ENCODE measurements around the gene PTGR2. TPM values are rescaled to one million over a fixed set of nuclear protein-coding genes. Genes with fewer than 3 reads are reported as not detected.
A peak's percentile ranks its signal among the peaks of the same experiment; 100 is the strongest.

The PTGR2 gene
- total and polyA plus RNA-seq, 2 donors (not counting 1 experiment from before 2014, with no cell fraction given) = 5.6 to 7.9 TPM

DNA sequence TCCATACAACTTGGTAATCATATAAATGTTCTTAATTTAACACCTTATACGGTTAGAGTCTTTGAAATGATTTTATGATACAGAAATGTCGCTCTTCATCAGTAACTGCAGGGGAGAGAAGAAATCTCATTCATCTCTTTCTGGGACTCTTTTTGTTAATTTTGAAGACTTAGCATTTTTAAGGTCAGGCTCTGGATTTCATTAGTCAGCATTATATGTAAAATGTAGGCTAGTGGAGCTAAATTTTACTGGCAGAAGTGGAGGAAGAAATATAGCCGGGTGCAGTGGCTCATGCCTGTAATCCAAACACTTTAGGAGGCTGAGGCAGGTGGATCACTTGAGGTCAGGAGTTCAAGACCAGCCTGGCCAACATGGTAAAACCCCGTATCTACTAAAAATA lies 4.7 kb upstream of the PTGR2 start:
- no peak overlapping the region for H3K9ac ChIP-seq (ENCODE audit: insufficient read depth, low read length)
- no peaks in the 10 kb centered on the region for H3K9me3 ChIP-seq (ENCODE audit: control insufficient read depth, insufficient read depth, low read depth, low read length)
- H3K4me2 ChIP-seq (ENCODE audit: extremely low read depth, insufficient read depth, low read length) = no peak overlapping the region
- no peaks in the 10 kb centered on the region for H3K36me3 ChIP-seq (ENCODE audit: control insufficient read depth, insufficient read depth, low read length)
- no peaks in the 10 kb centered on the region for H3K79me2 ChIP-seq (ENCODE audit: control insufficient read depth, insufficient read depth, low read length)
- no peak overlapping the region for H3K27ac ChIP-seq (ENCODE audit: insufficient read depth, low read length)
- peaks cover 6% of the 10 kb centered on the region for H3K4me1 ChIP-seq (ENCODE audit: control insufficient read depth, extremely low read depth, insufficient read depth, low read length)
- no peak overlapping the region for H2AFZ ChIP-seq (ENCODE audit: low read length)
- TF ChIP-seq EZH2 (IDR thresholded peaks at IDR 0.05; ENCODE audit: low read length, missing control alignments) = no peak
- TF ChIP-seq, protein P1, sequence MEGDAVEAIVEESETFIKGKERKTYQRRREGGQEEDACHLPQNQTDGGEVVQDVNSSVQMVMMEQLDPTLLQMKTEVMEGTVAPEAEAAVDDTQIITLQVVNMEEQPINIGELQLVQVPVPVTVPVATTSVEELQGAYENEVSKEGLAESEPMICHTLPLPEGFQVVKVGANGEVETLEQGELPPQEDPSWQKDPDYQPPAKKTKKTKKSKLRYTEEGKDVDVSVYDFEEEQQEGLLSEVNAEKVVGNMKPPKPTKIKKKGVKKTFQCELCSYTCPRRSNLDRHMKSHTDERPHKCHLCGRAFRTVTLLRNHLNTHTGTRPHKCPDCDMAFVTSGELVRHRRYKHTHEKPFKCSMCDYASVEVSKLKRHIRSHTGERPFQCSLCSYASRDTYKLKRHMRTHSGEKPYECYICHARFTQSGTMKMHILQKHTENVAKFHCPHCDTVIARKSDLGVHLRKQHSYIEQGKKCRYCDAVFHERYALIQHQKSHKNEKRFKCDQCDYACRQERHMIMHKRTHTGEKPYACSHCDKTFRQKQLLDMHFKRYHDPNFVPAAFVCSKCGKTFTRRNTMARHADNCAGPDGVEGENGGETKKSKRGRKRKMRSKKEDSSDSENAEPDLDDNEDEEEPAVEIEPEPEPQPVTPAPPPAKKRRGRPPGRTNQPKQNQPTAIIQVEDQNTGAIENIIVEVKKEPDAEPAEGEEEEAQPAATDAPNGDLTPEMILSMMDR (conservative IDR thresholded peaks at IDR 0.05 in 1 of 2, IDR thresholded peaks at IDR 0.05 in 1 of 2; ENCODE audit: low read depth in 1 of 2, low read length in 2 of 2) = no peak
- H3K4me3 ChIP-seq (replicated peaks in 1 of 4; ENCODE audit: control extremely low read depth in 1 of 4, insufficient read depth in 1 of 4, low read depth in 3 of 4, low read length in 4 of 4) = no peak overlapping the region
- DNase-seq (ENCODE audit: low read depth in 2 of 2) = no peak
- no peaks in the 10 kb centered on the region for H3K27me3 ChIP-seq (ENCODE audit: control insufficient read depth, insufficient read depth, low read length)
- H4K20me1 ChIP-seq (ENCODE audit: control insufficient read depth, extremely low read depth, insufficient read depth, low read length) = no peaks in the 10 kb centered on the region

DNA sequence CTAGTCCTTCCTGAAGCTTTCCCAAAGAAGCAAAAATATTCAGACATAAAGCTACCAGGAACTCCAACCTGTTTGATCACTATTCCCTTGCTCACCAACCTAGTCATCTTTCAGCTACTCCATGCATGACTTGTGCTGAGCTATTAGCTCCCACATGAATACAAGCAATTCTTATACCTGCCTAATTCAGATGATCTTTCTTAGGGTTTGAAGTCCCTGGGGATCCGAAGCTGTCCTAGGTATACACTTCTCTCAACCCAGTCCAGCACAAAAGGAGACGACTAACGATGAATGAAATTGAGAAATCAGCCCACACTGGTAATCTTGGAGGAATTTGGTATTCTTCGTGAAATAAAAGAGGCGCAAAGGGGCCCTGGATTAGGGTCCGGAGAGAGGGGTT lies 631 bp upstream of the PTGR2 start:
- Histone ChIP-seq H3K27me3 (ENCODE audit: control insufficient read depth, insufficient read depth, low read length) (no peaks in the 10 kb centered on the region), H3K27ac (ENCODE audit: insufficient read depth, low read length) (peak overlapping the region; percentile 91), H4K20me1 (ENCODE audit: control insufficient read depth, extremely low read depth, insufficient read depth, low read length) (no peaks in the 10 kb centered on the region), H3K9me3 (ENCODE audit: control insufficient read depth, insufficient read depth, low read depth, low read length) (no peaks in the 10 kb centered on the region), H3K4me2 (ENCODE audit: extremely low read depth, insufficient read depth, low read length) (peak overlapping the region; percentile 92), H2AFZ (ENCODE audit: low read length) (peak overlapping the region; percentile 81), H3K79me2 (ENCODE audit: control insufficient read depth, insufficient read depth, low read length) (no peaks in the 10 kb centered on the region), H3K4me3 (replicated peaks in 1 of 4; ENCODE audit: control extremely low read depth in 1 of 4, insufficient read depth in 1 of 4, low read depth in 3 of 4, low read length in 4 of 4) (peak overlapping the region; percentile 42 to 83 (median 71)), H3K9ac (ENCODE audit: insufficient read depth, low read length) (peak overlapping the region; percentile 64), H3K4me1 (ENCODE audit: control insufficient read depth, extremely low read depth, insufficient read depth, low read length) (peaks cover 8% of the 10 kb centered on the region), H3K36me3 (ENCODE audit: control insufficient read depth, insufficient read depth, low read length) (no peaks in the 10 kb centered on the region)
- no peak for TF ChIP-seq EZH2 (IDR thresholded peaks at IDR 0.05; ENCODE audit: low read length, missing control alignments)
- TF ChIP-seq, protein P1 (conservative IDR thresholded peaks at IDR 0.05 in 1 of 2, IDR thresholded peaks at IDR 0.05 in 1 of 2; ENCODE audit: low read depth in 1 of 2, low read length in 2 of 2) = no peak
- peak in 1 of 2 donors; percentile 39 for DNase-seq (ENCODE audit: low read depth in 2 of 2)

DNA sequence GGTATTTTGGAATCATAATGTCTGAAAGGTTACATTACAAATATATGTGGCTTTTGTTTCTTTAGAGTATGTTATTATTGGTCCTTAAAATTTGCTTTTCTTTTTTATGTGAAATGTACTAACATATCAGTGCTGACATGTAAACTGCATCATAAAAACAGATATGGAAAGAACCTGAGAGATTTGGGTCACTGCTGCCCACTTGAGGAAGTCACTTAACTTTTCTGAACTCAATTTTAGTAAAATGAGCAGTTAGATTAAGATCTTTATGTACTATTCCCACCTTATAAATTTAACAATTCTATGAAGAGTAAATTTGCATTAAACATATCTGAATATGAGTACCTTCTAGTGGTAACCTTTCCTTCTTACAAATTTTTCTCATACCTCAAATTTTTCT lies 7.5 kb downstream of the PTGR2 start:
- TF ChIP-seq EZH2 (IDR thresholded peaks at IDR 0.05; ENCODE audit: low read length, missing control alignments) = no peak
- TF ChIP-seq, protein P1 (conservative IDR thresholded peaks at IDR 0.05 in 1 of 2, IDR thresholded peaks at IDR 0.05 in 1 of 2; ENCODE audit: low read depth in 1 of 2, low read length in 2 of 2) = peak in 1 of 2 donors; percentile 11
- H3K4me1 ChIP-seq (ENCODE audit: control insufficient read depth, extremely low read depth, insufficient read depth, low read length) = no peaks in the 10 kb centered on the region
- no peaks in the 10 kb centered on the region for H3K79me2 ChIP-seq (ENCODE audit: control insufficient read depth, insufficient read depth, low read length)
- H3K9me3 ChIP-seq (ENCODE audit: control insufficient read depth, insufficient read depth, low read depth, low read length) = no peaks in the 10 kb centered on the region
- H3K27me3 ChIP-seq (ENCODE audit: control insufficient read depth, insufficient read depth, low read length) = no peaks in the 10 kb centered on the region
- H3K27ac ChIP-seq (ENCODE audit: insufficient read depth, low read length) = no peak overlapping the region
- no peak overlapping the region for H3K4me3 ChIP-seq (replicated peaks in 1 of 4; ENCODE audit: control extremely low read depth in 1 of 4, insufficient read depth in 1 of 4, low read depth in 3 of 4, low read length in 4 of 4)
- DNase-seq (ENCODE audit: low read depth in 2 of 2) = peak in 1 of 2 donors; percentile 34
- H3K4me2 ChIP-seq (ENCODE audit: extremely low read depth, insufficient read depth, low read length) = no peak overlapping the region
- no peaks in the 10 kb centered on the region for H4K20me1 ChIP-seq (ENCODE audit: control insufficient read depth, extremely low read depth, insufficient read depth, low read length)
- H3K9ac ChIP-seq (ENCODE audit: insufficient read depth, low read length) = no peak overlapping the region
- H2AFZ ChIP-seq (ENCODE audit: low read length) = no peak overlapping the region
- peaks cover 2% of the 10 kb centered on the region for H3K36me3 ChIP-seq (ENCODE audit: control insufficient read depth, insufficient read depth, low read length)
